Endothelial cell of umbilical vein (primary cell): ENCODE measurements around the gene ARHGAP18. TPM values are rescaled to one million over a fixed set of nuclear protein-coding genes. Genes with fewer than 3 reads are reported as not detected.

Source experiments
- BruUV-seq: library from RNA; stranded (reverse); fragments of 400-500 nt; replicated peaks from 2 replicates; lab custom pipeline; 2021; lab: Mats Ljungman, UMichigan
- CTCF ChIA-PET: fragments of 300-600, 350-600 bp; sonication (Branson Sonifier 250); formaldehyde crosslinking; loops from one replicate; lab custom pipeline; 2021; ENCODE audit warnings: antibody characterized with exemption, inconsistent platforms; lab: Charles Lee
- POLR2A ChIA-PET: fragments of 300-600, 350-600 bp; sonication (Branson Sonifier 250); formaldehyde crosslinking; loops from one replicate; lab custom pipeline; 2021; ENCODE audit warnings: antibody characterized with exemption, inconsistent platforms; lab: Charles Lee
- DNase-seq: peaks from one replicate; pipeline ENCODE4 v3.0.0-alpha.2; 2011; ENCODE audit warnings: low read depth, low spot score
- FAIRE-seq: peaks from 2 replicates; lab custom pipeline; 2011; peaks lifted over from hg19 to GRCh38; lab: Jason Lieb, UNC
- H2AFZ ChIP-seq: 2 replicates; pipeline ENCODE4 v1.6.0; 2012; ENCODE audit warnings: low read depth, low read length, control low read depth, inconsistent platforms
- H3K27ac ChIP-seq: 2 replicates; pipeline ENCODE4 v1.5.1; 2011; ENCODE audit warnings: low read depth, mild to moderate bottlenecking, control low read depth, low read length, moderate library complexity; ENCODE audit not compliant: insufficient read depth
- H3K27me3 ChIP-seq, 2 experiments: 2 replicates each; pipeline versions ENCODE4 v1.6.0 to v1.6.1; 2011; ENCODE audit warnings: low read length in 2 of 2, mixed read lengths in 1 of 2; ENCODE audit not compliant: control insufficient read depth in 2 of 2, insufficient read depth in 2 of 2
- H3K36me3 ChIP-seq, 2 experiments: 2 replicates in 1 of 2; 3 replicates in 1 of 2; pipeline ENCODE4 v1.5.1; 2011; ENCODE audit warnings: low read length in 2 of 2, mild to moderate bottlenecking in 1 of 2, moderate library complexity in 1 of 2; ENCODE audit not compliant: control insufficient read depth in 2 of 2, insufficient read depth in 2 of 2; ENCODE audit errors: extremely low read depth in 1 of 2
- H3K4me1 ChIP-seq: 3 replicates; pipeline ENCODE4 v1.5.1; 2011; ENCODE audit warnings: mild to moderate bottlenecking, low read length; ENCODE audit not compliant: control insufficient read depth, insufficient read depth; ENCODE audit errors: extremely low read depth
- H3K4me2 ChIP-seq: 2 replicates; pipeline ENCODE4 v1.6.1; 2011; ENCODE audit warnings: low read length, control low read depth, mixed read lengths; ENCODE audit not compliant: insufficient read depth
- H3K4me3 ChIP-seq, 3 experiments: fragments of 200-600 bp in 1 of 3; sonication (generic), shearing (Covaris generic) in 1 of 3; replicated peaks in 1 of 3; 2 replicates each; pipeline ENCODE4 v1.5.1; 2011 to 2016; ENCODE audit warnings: control low read depth in 3 of 3, low read length in 3 of 3, mild to moderate bottlenecking in 2 of 3, inconsistent platforms in 1 of 3, low read depth in 1 of 3, moderate library complexity in 1 of 3; ENCODE audit not compliant: insufficient read depth in 1 of 3
- H3K79me2 ChIP-seq: 2 replicates; pipeline ENCODE4 v1.6.0; 2012; ENCODE audit warnings: low read length, inconsistent platforms; ENCODE audit not compliant: control insufficient read depth, insufficient read depth
- H3K9ac ChIP-seq: replicated peaks from 2 replicates; pipeline ENCODE3; 2011; ENCODE audit warnings: low read length, control low read depth; ENCODE audit not compliant: insufficient read depth; ENCODE audit errors: extremely low read depth
- H3K9me1 ChIP-seq: replicated peaks from 3 replicates; pipeline ENCODE4 v1.6.0; 2011; ENCODE audit warnings: mild to moderate bottlenecking, low read length; ENCODE audit not compliant: control insufficient read depth, insufficient read depth; ENCODE audit errors: extremely low read depth
- H3K9me3 ChIP-seq: replicated peaks from 2 replicates; pipeline ENCODE4 v1.5.1; 2012; ENCODE audit warnings: low read length, inconsistent platforms; ENCODE audit not compliant: control insufficient read depth, insufficient read depth
- H4K20me1 ChIP-seq: replicated peaks from 2 replicates; pipeline ENCODE3; 2011; ENCODE audit warnings: mild to moderate bottlenecking, low read length; ENCODE audit not compliant: control insufficient read depth, insufficient read depth; ENCODE audit errors: extremely low read depth
- CTCF ChIP-seq, 2 donors: IDR thresholded peaks; 1 replicate in 1 of 2; 2 replicates in 1 of 2; pipeline ENCODE4 v1.5.1; 2011; ENCODE audit warnings: low read length in 2 of 2, mild to moderate bottlenecking in 2 of 2, moderate library complexity in 2 of 2, control low read depth in 1 of 2, inconsistent platforms in 1 of 2, low read depth in 1 of 2; ENCODE audit not compliant: insufficient read depth in 1 of 2; ENCODE audit errors: extremely low read depth in 1 of 2
- EZH2 ChIP-seq: IDR thresholded peaks from 2 replicates; pipeline ENCODE4 v1.6.1; 2012; ENCODE audit warnings: borderline replicate concordance, low read depth, mild to moderate bottlenecking, moderate library complexity, low read length, inconsistent platforms; ENCODE audit not compliant: severe bottlenecking
- FOS ChIP-seq: IDR thresholded peaks from 2 replicates; pipeline ENCODE4 v1.6.1; 2011; ENCODE audit warnings: mild to moderate bottlenecking, low read length, moderate library complexity, borderline replicate concordance; ENCODE audit not compliant: insufficient read depth
- GATA2 ChIP-seq: IDR thresholded peaks from 2 replicates; pipeline ENCODE4 v1.7.0; 2011; ENCODE audit warnings: low read depth, mild to moderate bottlenecking, moderate library complexity, mixed read lengths, low read length; ENCODE audit not compliant: insufficient read length, insufficient read depth
- JUN ChIP-seq: IDR thresholded peaks from 2 replicates; pipeline ENCODE4 v1.6.1; 2011; ENCODE audit warnings: borderline replicate concordance, low read depth; ENCODE audit not compliant: insufficient read length, insufficient read depth
- MAX ChIP-seq: IDR thresholded peaks from 2 replicates; pipeline ENCODE4 v1.6.1; 2011; ENCODE audit not compliant: insufficient read depth, insufficient read length
- MYC ChIP-seq: IDR thresholded peaks from one replicate; pipeline ENCODE4 v1.6.1; 2011; ENCODE audit warnings: mild to moderate bottlenecking, low read depth, low read length
- POLR2A ChIP-seq: IDR thresholded peaks from 2 replicates; pipeline ENCODE4 v1.6.1; 2012; ENCODE audit warnings: low read depth, mild to moderate bottlenecking, control low read depth, low read length
- POLR2AphosphoS5 ChIP-seq: IDR thresholded peaks from 2 replicates; pipeline ENCODE4 v1.6.1; 2012; ENCODE audit warnings: low read depth, mild to moderate bottlenecking, control low read depth, low read length, moderate library complexity; ENCODE audit not compliant: insufficient read depth
- dilution Hi-C: fragments of 300-500 bp; cut with MboI; formaldehyde crosslinking; loops from one replicate; pipeline ENCODE4 v1.15.0; 2019; ENCODE audit warnings: low sequenced_read_pairs; ENCODE audit not compliant: extremely low pct_ligation_motif_present
- intact Hi-C: fragments of 100-400 bp; cut with micrococcal nuclease; formaldehyde crosslinking; loops from one replicate; pipeline ENCODE4 v1.10.0; 2022
- polyA plus RNA-seq, 4 experiments: library from polyadenylated mRNA; depleted of rRNA in 3 of 4; stranded (reverse) in 3 of 4; unstranded in 1 of 4; fragments of >200 nt; gene quantifications; 2 replicates each; pipeline versions ENCODE4 v1.2.1 to v1.2.3, GENCODE V29; 2011 to 2012; ENCODE audit warnings: missing spikeins in 1 of 4
- total RNA-seq: library from RNA; stranded (reverse); gene quantifications from 2 replicates; pipeline ENCODE4 v1.2.3, GENCODE V29; 2021

The ARHGAP18 gene
- total and polyA plus RNA-seq, 2 donors (not counting 3 experiments of a cell fraction or from before 2014, with no cell fraction given), result 13.1 to 86.1 TPM

- H3K4me1 ChIP-seq, result peaks cover 56% of the 10 kb centered on the region
- H4K20me1 ChIP-seq, result no peaks in the 10 kb centered on the region
- intact Hi-C loops (no loop called here), dilution Hi-C loops (no loop called here)
- peak overlapping the region; percentile 82 for H3K27ac ChIP-seq
- H3K27me3 ChIP-seq, result no peaks in the 10 kb centered on the region
- peaks cover 8 to 32% of the 10 kb centered on the region in 2 experiments for H3K36me3 ChIP-seq
- H2AFZ ChIP-seq, result no peak overlapping the region
- no peak overlapping the region for H3K4me3 ChIP-seq
- POLR2A ChIA-PET, result interaction anchor here (0.5 kb wide), 1 partner anchor 91 kb away, joined by 11 read pairs; no protein-coding TSS in a partner anchor
- no peaks in the 10 kb centered on the region for H3K9me1 ChIP-seq
- peak; percentile 87 for DNase-seq
- H3K9me3 ChIP-seq, result no peaks in the 10 kb centered on the region
- TSS peak; percentile 6 for BruUV-seq
- H3K79me2 ChIP-seq, result peaks cover 21% of the 10 kb centered on the region
- H3K9ac ChIP-seq, result peak overlapping the region; percentile 17
- H3K4me2 ChIP-seq, result peak overlapping the region; percentile 18
- CTCF ChIA-PET, result interaction anchor here (0.8 to 1.9 kb wide), 7 partner anchors 10 to 112 kb away, joined by 3 to 5 read pairs (median 3); no protein-coding TSS in a partner anchor
- FAIRE-seq, result peak; percentile 64
- TF ChIP-seq JUN (no peak), EZH2 (no peak), FOS (no peak), CTCF (IDR thresholded peaks at IDR 0.05; ENCODE audit: extremely low read depth in 1 of 2, insufficient read depth in 1 of 2, low read depth in 1 of 2, low read length in 2 of 2) (no peak), GATA2 (no peak), MYC (no peak), MAX (no peak), POLR2AphosphoS5 (no peak), POLR2A (no peak)
Measured at GRCh38 chr6:129638055-129638684, 71.8 kb downstream of the ARHGAP18 start.
